Vagina (tissue), 2 donors: Measurements from ENCODE around the gene MAPK12. TPM values are rescaled to one million over a fixed set of nuclear protein-coding genes. Genes with fewer than 3 reads are reported as not detected.
A peak's percentile ranks its signal among the peaks of the same experiment; 100 is the strongest.

Source experiments
- DNase-seq, 2 donors: peaks; one replicate each; pipeline ENCODE4 v3.0.0-alpha.2; 2017; ENCODE audit errors: extremely low spot score in 2 of 2
- H3K27ac ChIP-seq: fragments of 200-600 bp; sonication (generic); one replicate; pipeline ENCODE4 v1.5.1; 2019
- H3K27me3 ChIP-seq: fragments of 200-600 bp; sonication (generic); one replicate; pipeline ENCODE4 v1.5.1; 2019
- H3K36me3 ChIP-seq, 2 donors: fragments of 200-600 bp; sonication (generic); one replicate each; pipeline ENCODE4 v1.5.1; 2017 to 2019
- H3K4me1 ChIP-seq: fragments of 200-600 bp; sonication (generic); one replicate; pipeline ENCODE4 v1.5.1; 2019
- H3K4me3 ChIP-seq, 2 donors: fragments of 200-600 bp; sonication (generic); 1 replicate in 1 of 2; 2 replicates in 1 of 2; pipeline ENCODE4 v1.5.1; 2016 to 2019
- H3K9me3 ChIP-seq: fragments of 200-600 bp; sonication (generic); one replicate; pipeline ENCODE4 v1.5.1; 2019
- POLR2A ChIP-seq, 2 donors: fragments of 450-650 bp; IDR thresholded peaks; one replicate each; pipeline ENCODE4 v1.6.1; 2017; ENCODE audit warnings: antibody characterized with exemption in 2 of 2, mild to moderate bottlenecking in 2 of 2, moderate library complexity in 2 of 2
- POLR2AphosphoS5 ChIP-seq, 2 donors: sonication (generic); formaldehyde crosslinking; IDR thresholded peaks; one replicate each; pipeline ENCODE4 v1.9.0; 2017; ENCODE audit warnings: antibody characterized with exemption in 2 of 2, mild to moderate bottlenecking in 2 of 2, low read depth in 1 of 2; ENCODE audit not compliant: insufficient read depth in 1 of 2
- intact Hi-C: fragments of 100-400 bp; cut with DNase I; formaldehyde crosslinking; loops from one replicate; pipeline ENCODE4 v1.15.1; 2023
- total RNA-seq: library from RNA; depleted of rRNA; stranded (reverse); fragments of >200 nt; gene quantifications from one replicate; pipeline ENCODE4 v1.2.3, GENCODE V29; 2016
- TF ChIP-seq, protein P1 (sequence below), 3 experiments: fragments of 450-650 bp in 2 of 3; fragments of 200-600 bp in 1 of 3; sonication (generic) in 1 of 3; IDR thresholded peaks; one replicate each; pipeline ENCODE4 v1.5.1; 2017 to 2019; ENCODE audit warnings: antibody characterized with exemption in 3 of 3, mild to moderate bottlenecking in 2 of 3, moderate library complexity in 2 of 3

MAPK12 gene
- total RNA-seq, 1 donor from 2014 or later: 15.0 TPM

DNA sequence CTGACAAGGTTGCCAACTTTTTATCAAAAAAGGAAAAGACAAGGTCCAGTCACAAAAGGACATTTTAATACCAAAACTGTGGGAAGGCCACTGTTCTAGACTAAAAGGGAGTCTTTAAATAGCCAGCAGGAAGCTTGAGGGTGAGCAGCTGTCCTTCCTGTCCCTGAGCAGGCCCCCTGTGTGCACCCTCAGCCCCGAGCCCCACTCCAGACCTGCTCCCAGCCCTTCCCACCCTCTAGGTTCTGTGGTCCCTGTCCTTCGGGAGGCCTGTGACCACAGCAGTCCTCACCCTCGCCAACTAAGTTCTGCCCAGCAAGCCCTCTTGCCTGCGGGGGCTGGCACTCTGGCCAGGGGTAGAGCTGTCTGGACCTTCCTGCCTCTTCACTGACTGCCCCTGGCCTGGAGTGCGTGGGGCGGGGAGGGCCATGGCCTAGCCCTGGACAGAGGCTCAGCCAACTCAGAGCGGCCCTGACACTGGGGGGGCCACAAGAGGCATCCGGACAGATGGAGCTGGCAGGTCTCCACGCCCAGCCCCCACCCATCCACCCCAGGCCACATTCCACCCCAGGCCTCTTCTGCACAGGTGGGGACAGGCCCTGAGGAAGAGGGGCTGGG lies 47.6 kb upstream of the MAPK12 start:
- H3K9me3 ChIP-seq: no peaks in the 10 kb centered on the region
- no peak for DNase-seq
- intact Hi-C loops: no loop called here
- H3K36me3 ChIP-seq: no peaks in the 10 kb centered on the region
- no peaks in the 10 kb centered on the region for H3K27me3 ChIP-seq
- TF ChIP-seq, protein P1, sequence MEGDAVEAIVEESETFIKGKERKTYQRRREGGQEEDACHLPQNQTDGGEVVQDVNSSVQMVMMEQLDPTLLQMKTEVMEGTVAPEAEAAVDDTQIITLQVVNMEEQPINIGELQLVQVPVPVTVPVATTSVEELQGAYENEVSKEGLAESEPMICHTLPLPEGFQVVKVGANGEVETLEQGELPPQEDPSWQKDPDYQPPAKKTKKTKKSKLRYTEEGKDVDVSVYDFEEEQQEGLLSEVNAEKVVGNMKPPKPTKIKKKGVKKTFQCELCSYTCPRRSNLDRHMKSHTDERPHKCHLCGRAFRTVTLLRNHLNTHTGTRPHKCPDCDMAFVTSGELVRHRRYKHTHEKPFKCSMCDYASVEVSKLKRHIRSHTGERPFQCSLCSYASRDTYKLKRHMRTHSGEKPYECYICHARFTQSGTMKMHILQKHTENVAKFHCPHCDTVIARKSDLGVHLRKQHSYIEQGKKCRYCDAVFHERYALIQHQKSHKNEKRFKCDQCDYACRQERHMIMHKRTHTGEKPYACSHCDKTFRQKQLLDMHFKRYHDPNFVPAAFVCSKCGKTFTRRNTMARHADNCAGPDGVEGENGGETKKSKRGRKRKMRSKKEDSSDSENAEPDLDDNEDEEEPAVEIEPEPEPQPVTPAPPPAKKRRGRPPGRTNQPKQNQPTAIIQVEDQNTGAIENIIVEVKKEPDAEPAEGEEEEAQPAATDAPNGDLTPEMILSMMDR (IDR thresholded peaks at IDR 0.05): no peak
- TF ChIP-seq POLR2A (IDR thresholded peaks at IDR 0.05) (no peak), POLR2AphosphoS5 (IDR thresholded peaks at IDR 0.05; ENCODE audit: insufficient read depth in 1 of 2, low read depth in 1 of 2) (no peak)
- H3K4me1 ChIP-seq: peaks cover 37% of the 10 kb centered on the region
- H3K4me3 ChIP-seq: no peak overlapping the region
- peak overlapping the region; percentile 88 for H3K27ac ChIP-seq

DNA sequence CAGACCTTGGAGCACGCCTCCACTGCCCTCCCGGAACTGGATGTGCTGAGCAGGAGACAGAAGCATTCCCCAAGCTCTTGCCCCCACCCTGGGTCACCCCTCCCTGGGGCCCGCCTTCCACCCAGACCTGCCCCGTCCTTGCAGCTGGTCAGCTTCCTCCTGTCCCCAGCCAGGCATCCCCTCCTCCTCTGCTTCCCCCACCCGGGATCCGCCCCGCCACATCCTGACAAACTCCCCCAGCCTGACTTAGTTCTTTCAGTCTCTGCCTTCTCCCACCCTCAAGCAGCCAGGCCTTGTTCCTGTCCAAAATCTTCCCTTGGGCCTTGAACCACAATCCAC lies 47.1 kb upstream of the MAPK12 start:
- intact Hi-C loops: no loop called here
- H3K4me3 ChIP-seq: peak overlapping the region; percentile 3 to 24
- DNase-seq: no peak

DNA sequence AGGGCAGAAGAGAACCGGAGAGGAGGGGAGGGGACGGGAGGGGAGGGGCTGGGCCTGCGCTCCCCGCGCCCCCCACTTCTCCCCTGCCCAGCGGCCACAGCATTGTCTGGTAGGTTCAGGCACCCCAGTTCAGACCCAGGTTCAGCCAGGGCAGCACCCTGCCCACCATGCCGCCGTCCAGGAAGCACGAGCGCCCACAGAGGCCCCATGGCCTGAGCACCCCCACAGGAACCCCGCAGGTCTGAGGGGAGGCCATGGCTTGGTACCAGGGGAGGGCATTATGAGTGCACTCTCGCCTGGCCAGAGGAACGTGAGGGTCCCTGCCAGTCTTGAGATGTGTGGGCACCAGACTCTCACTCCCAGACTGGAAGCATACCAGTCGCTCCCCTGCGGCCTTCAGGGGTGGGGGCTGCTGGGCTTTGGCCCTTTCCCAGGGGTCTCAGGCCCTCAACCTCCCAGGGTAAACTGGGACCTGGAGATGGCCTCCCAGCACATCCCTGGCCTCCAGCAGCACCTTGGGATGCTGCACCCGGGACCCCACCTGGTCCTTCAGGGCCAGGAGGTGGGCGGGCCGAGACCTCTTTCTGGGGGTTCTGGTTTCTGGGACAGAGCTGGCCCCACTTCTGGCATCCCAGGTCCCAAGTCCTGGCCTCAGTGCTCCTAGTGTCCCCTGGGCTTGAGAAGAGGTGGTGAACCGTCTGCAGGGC lies 46.6 kb upstream of the MAPK12 start:
- intact Hi-C loops: no loop called here
- H3K4me3 ChIP-seq: peak overlapping the region; percentile 3 to 24
- peaks cover 47% of the 10 kb centered on the region for H3K4me1 ChIP-seq
- no peak for DNase-seq
- H3K9me3 ChIP-seq: no peaks in the 10 kb centered on the region
- TF ChIP-seq, protein P1 (IDR thresholded peaks at IDR 0.05): no peak
- TF ChIP-seq POLR2AphosphoS5 (IDR thresholded peaks at IDR 0.05; ENCODE audit: insufficient read depth in 1 of 2, low read depth in 1 of 2): no peak
- TF ChIP-seq POLR2A (IDR thresholded peaks at IDR 0.05): no peak
- no peaks in the 10 kb centered on the region for H3K27me3 ChIP-seq
- peak overlapping the region; percentile 88 for H3K27ac ChIP-seq
- H3K36me3 ChIP-seq: no peaks in the 10 kb centered on the region

More for the DNA sequence above, 47.1 kb upstream of the MAPK12 start:
- Histone ChIP-seq H3K27me3 (no peaks in the 10 kb centered on the region), H3K27ac (peak overlapping the region; percentile 88), H3K4me1 (peaks cover 42% of the 10 kb centered on the region), H3K36me3 (no peaks in the 10 kb centered on the region), H3K9me3 (no peaks in the 10 kb centered on the region)
- TF ChIP-seq, protein P1 (IDR thresholded peaks at IDR 0.05): no peak
- peak in 1 of 2 donors; percentile 65 for TF ChIP-seq POLR2AphosphoS5 (IDR thresholded peaks at IDR 0.05; ENCODE audit: insufficient read depth in 1 of 2, low read depth in 1 of 2)
- no peak for TF ChIP-seq POLR2A (IDR thresholded peaks at IDR 0.05)

DNA sequence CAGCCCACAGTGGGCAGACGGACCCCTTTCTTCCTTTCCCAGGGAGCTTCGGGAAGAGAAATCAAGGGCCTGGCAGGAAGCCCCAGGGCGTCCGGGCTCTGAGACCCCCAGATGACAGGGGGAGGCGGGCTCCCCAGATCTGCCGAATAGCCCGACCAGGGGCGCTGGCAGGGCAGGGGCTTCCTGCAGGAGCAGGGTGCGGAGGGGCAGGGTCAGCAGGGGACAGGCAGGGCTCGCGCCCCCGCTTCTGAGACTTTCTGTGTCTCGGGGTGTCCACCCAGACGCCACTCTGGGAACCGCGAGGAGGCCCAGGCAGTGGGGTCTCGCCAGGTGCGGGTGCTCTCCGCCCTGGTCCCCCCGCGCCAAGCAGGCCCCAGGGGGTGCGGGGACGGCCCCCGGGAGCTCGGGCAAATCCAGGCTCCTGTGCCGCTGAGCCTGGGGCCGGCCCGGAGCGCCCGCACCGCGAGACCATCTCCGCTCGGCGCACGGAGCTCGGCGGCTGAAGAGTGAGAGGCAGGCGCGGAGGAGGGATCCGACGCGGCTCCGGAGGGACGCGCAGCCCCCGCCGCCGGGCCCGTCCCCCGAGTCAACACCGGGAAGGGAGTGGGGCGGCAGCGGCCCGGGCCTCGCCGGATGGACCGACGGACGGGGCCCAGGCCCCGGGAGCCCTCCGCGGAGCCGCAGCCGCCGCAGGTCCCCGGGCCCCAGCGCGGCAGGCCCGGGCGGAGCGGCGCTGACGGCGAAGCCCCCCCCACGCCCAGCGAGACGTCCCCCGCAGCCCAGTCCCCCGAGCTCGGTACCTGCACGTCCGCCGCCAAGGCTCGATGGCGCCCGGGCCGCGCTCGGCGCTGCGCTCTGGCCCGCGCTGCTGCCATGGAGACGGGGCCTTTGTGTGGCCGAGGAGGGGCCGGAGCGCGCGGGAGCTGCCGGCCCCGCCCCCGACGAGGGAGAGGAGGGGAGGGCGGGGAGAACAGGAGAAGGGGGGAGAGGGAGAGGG lies 45.6 kb upstream of the MAPK12 start, which contains the start of gene PLXNB2:
Gene PLXNB2 (minus strand): TSS at position 894 of the 997 bp plus-strand sequence. CDS start 17,062 bp downstream, outside the sequence.
- peak within 1 kb of the TSS; percentile 58 to 66 for H3K4me3 ChIP-seq
- intact Hi-C loops: no loop called here
- peak in 1 of 2 donors; percentile 49 for TF ChIP-seq POLR2A (IDR thresholded peaks at IDR 0.05)
- no peak for TF ChIP-seq POLR2AphosphoS5 (IDR thresholded peaks at IDR 0.05; ENCODE audit: insufficient read depth in 1 of 2, low read depth in 1 of 2)
- no peaks in the 10 kb centered on the region for H3K36me3 ChIP-seq
- no peaks in the 10 kb centered on the region for H3K9me3 ChIP-seq
- peaks cover 57% of the 10 kb centered on the region for H3K4me1 ChIP-seq
- H3K27me3 ChIP-seq: no peaks in the 10 kb centered on the region
- peak within 1 kb of the TSS; percentile 90 for H3K27ac ChIP-seq
- DNase-seq: no peak
